HTR-8/SVneo (cell line): ENCODE results near the gene OR56B4.
"Not testable (repeated sequence)": the region's sequence is repeated elsewhere in the genome, so short reads cannot be mapped to it uniquely, and the experiment has no call there.

ENCODE experiments used
- DNase-seq: peaks from one replicate; pipeline ENCODE4 v3.0.0; 2011; ENCODE audit warnings: low spot score, mixed read lengths; ENCODE audit not compliant: insufficient read length
- FAIRE-seq: peaks from 2 replicates; lab custom pipeline; 2011; peaks lifted over from hg19 to GRCh38; lab: Jason Lieb, UNC

OR56B4 gene

GRCh38 chr11:6142936-6143335 lies 35.5 kb downstream of the OR56B4 start:
- FAIRE-seq (no peak), DNase-seq (no peak)

GRCh38 chr11:6143737-6144136 lies 36.3 kb downstream of the OR56B4 start:
- DNase-seq, FAIRE-seq: not testable (repeated sequence)

- DNase-seq (no peak), FAIRE-seq (no peak)
Measured at GRCh38 chr11:6151117-6151516, 43.6 kb downstream of the OR56B4 start.

- DNase-seq (no peak), FAIRE-seq (no peak)
Measured at GRCh38 chr11:6152126-6152525, 44.6 kb downstream of the OR56B4 start.

GRCh38 chr11:6156628-6157359 lies 49.3 kb downstream of the OR56B4 start:
- FAIRE-seq, result no peak
- DNase-seq, result no peak
